ENCODE data around the gene ZNF561.
"Not testable (repeated sequence)": the region's sequence is repeated elsewhere in the genome, so short reads cannot be mapped to it uniquely, and the experiment has no call there.

ZNF561 gene

GRCh38 chr19:9621156-9622037, at the start of gene ZNF561:
TSS of gene ZNF561 (minus strand) at chr19:9621232. CDS start at chr19:9619456, 1,776 bp downstream.
- in situ Hi-C loops (cut with MboI; ENCODE audit: low sequenced_read_pairs), result no loop called here

DNA sequence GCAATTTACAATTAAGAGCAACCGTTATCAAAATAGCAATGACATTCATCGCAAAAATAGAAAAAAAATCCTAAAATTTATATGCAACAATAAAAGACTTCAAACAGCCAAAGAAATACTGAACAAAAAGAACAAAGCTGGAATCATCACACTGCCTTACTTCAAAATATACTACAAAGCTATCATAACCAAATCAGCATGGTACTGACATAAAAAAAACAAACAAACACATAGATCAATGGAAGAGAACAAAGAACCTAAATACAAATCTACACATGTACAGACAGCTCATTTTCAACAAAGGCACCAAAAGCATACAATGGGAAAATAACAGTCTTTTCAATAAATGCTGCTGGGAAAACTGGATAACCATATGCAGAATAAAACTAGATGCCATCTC, 47.5 kb upstream of the ZNF561 start:
- in situ Hi-C loops (cut with MboI; ENCODE audit: low sequenced_read_pairs), result no loop called here

DNA sequence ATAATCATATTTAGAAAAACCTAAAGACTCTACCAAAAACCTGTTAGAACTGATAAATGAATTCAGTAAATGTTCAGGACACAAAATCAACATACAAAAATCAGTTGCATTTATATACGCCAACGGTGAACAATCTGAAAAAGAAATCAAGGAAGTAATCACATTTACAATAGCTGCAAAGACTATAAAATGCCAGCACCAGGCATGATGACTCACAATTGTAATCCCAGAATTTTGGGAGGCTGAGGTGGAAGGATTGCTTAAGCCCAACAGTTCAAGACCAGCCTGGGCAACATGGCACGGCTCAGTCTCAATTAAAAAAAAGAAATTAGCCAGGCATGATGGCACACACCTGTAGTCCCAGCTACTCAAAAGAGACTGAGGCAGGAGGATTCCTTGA, 46.9 kb upstream of the ZNF561 start:
- in situ Hi-C loops (cut with MboI; ENCODE audit: low sequenced_read_pairs), result no loop called here

DNA sequence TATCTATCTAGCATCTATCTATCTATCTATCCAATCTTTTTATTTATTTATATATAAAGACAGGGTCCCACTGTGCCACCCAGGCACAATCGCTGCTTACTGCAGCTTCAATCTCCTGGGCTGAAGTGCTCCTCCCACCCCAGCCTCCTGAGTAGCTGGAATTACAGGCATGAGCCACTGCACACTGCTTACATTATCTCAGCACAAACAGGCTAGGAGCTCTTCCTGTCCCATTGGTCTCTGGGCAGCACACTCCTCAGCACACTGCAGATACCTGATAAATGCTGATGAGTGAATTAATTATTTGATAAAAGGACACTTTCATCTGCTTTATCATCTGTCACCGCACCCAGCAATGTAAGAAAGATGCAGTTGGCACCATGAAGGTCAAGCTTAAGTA, 37.7 kb upstream of the ZNF561 start:
- in situ Hi-C loops (cut with MboI; ENCODE audit: low sequenced_read_pairs), result no loop called here

DNA sequence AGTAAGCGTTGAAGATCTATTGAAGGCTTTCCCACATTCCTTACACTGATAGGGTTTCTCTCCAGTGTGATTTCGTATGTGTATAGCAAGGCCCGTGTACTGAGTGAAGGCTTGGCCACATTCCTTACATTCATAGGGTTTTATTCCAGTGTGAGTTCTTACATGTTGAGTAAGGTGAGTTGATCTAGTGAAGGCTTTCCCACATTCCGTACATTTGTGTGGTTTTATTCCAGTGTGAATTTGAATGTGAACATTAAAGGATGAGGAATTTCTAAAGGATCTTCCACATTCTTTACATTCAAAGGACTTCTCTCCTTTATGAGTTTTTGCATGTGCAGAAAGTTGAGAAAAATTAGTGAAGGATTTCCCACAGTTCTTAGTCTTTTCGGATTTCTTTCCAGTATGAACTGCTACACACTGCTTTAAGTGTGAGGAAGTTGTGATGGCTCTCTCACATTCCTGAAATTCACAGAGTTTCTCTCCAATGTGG, 32.1 kb upstream of the ZNF561 start:
- in situ Hi-C loops (cut with MboI; ENCODE audit: low sequenced_read_pairs), result not testable (repeated sequence)

DNA sequence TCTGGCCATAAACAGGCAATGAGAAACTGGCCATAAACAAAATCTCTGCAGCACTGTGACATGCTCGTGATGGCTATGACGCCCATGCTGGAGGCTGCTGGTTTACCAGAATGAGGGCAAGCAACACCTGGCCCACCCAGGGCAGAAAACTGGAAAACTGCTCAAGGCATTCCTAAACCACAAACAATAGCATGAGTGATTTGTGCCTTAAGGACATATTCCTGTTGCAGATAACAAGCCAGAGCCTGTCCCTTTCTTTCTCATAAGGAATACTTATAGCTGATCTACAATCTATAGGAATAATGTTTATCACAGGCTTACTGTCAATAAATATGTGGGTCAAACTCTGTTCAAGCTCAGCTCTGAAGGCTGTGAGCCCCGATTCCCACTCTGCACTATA, 30.4 kb upstream of the ZNF561 start:
- in situ Hi-C loops (cut with MboI; ENCODE audit: low sequenced_read_pairs), result not testable (repeated sequence)

DNA sequence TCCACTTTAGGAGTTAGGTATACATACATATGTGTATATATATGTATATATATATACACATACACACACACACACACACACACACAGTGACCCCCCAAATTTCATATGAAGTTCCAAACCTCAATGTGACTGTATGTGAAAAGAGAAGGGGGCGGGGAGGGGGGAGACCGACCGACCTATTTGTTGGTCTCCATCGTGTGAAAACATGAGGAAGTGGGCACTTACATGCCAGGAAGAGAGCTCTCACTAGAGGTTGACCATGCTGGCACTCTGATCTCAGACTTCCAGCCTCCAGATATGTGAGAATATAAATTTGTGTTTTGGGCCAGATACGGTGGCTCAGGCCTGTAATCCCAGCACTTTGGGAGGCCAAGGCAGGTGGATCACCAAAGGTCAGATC, 29.3 kb upstream of the ZNF561 start:
- in situ Hi-C loops (cut with MboI; ENCODE audit: low sequenced_read_pairs), result no loop called here

DNA sequence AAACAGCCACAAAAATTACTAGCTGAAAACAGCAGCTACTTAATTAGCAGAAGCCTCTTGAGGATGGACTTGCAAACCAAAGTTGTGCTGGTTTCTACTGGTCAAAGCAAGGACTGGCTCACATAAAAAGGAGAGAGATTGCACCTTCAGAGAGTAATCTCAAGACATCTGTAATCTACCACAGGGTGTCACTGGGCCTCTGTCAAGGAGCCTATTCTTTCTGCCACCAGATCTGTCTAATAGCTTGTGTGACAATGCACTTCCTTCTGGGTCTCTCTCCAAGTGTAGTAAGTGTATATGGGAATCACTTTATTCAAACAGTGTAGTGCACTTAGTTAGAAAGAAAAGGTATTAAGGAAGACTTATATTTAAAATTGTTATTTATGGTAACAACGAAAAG, 24.4 kb upstream of the ZNF561 start:
- in situ Hi-C loops (cut with MboI; ENCODE audit: low sequenced_read_pairs), result no loop called here

DNA sequence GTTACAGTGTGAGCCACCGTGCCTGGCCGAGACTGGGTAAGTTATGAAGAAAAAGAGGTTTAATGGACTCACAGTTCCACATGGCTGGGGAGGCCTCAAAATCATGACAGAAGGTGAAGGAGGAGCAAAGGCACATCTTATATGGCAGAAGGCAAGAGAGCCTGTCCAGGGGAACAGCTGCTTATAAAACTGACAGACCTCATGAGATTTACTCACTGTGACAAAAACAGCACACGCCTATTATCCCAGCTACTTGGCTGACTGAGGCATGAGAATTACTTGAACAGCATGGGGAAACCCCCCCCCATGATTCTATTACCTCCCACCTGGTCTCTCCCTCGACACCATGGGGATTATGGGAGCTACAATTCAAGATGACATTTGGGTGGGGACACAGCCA, 23.4 kb upstream of the ZNF561 start:
- in situ Hi-C loops (cut with MboI; ENCODE audit: low sequenced_read_pairs), result no loop called here

GRCh38 chr19:9641810-9642209, 20.8 kb upstream of the ZNF561 start:
- in situ Hi-C loops (cut with MboI; ENCODE audit: low sequenced_read_pairs), result no loop called here

- in situ Hi-C loops (cut with MboI; ENCODE audit: low sequenced_read_pairs), result no loop called here
Measured at GRCh38 chr19:9640956-9641355, 19.9 kb upstream of the ZNF561 start.

GRCh38 chr19:9636018-9636417, 15.0 kb upstream of the ZNF561 start:
- in situ Hi-C loops (cut with MboI; ENCODE audit: low sequenced_read_pairs), result no loop called here

DNA sequence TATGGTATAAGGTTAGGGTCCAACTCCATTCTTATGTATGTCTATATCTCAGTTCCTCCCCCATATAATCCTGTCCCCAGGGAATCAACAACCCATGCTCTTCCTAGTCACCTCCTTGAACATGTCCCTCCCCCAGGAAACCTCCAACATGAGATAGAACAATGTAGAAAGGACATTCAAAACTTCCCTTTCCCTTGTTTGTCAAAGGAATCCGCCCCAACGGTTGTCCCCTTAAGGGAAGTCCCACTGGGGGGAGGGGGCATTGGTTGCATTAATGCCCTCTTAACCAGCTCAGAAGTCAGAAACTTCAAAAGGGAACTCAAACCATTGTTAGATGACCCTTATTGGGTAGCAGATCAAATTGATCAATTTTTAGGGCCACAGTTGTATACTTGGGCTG, 6.8 kb upstream of the ZNF561 start:
- in situ Hi-C loops (cut with MboI; ENCODE audit: low sequenced_read_pairs), result no loop called here

GRCh38 chr19:9622531-9622930, 1.5 kb upstream of the ZNF561 start:
- in situ Hi-C loops (cut with MboI; ENCODE audit: low sequenced_read_pairs), result no loop called here

GRCh38 chr19:9620842-9621155, 233 bp downstream of the ZNF561 start:
- in situ Hi-C loops (cut with MboI; ENCODE audit: low sequenced_read_pairs), result no loop called here

DNA sequence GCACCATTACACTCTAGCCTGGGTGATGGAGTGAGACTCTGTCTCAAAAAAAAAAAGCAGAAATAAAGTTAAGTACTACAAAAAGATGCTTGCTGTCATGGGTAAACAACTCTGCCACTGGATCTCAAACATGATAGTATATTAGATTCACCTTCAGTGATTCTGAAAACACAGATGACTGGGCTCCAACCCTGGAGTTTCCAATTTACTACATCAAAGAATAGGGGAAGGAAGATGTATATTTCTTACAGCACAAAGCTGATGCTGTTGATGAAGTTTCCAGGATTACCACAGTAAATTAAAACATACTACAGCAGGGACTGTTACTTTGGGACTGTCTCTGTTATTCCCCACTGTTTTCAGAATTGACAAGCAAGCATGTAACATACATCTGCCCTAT, 5.2 kb downstream of the ZNF561 start:
- in situ Hi-C loops (cut with MboI; ENCODE audit: low sequenced_read_pairs), result no loop called here

- in situ Hi-C loops (cut with MboI; ENCODE audit: low sequenced_read_pairs), result no loop called here
Measured at GRCh38 chr19:9610484-9611113, 10.4 kb downstream of the ZNF561 start.

DNA sequence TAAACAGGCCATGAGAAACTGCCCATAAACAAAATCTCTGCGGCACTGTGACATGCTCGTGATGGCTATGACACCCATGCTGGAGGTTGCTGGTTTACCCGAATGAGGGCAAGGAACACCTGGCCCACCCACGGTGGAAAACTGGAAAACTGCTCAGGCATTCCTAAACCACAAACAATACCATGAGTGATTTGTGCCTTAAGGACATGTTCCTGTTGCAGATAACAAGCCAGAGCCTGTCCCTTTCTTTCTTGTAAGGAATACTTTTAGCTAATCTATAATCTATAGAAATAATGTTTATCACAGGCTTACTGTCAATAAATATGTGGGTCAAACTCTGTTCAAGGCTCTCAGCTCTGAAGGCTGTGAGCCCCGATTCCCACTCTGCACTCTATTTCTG, 12.1 kb downstream of the ZNF561 start:
- in situ Hi-C loops (cut with MboI; ENCODE audit: low sequenced_read_pairs), result no loop called here

GRCh38 chr19:9597027-9597426, 24.0 kb downstream of the ZNF561 start:
- in situ Hi-C loops (cut with MboI; ENCODE audit: low sequenced_read_pairs), result no loop called here

GRCh38 chr19:9586764-9587163, 34.3 kb downstream of the ZNF561 start:
- in situ Hi-C loops (cut with MboI; ENCODE audit: low sequenced_read_pairs), result no loop called here

GRCh38 chr19:9584073-9584833, 36.8 kb downstream of the ZNF561 start, which contains the start of gene ZNF121:
TSS of gene ZNF121 (minus strand) at chr19:9584504. CDS start at chr19:9568097, 16,407 bp downstream.
- in situ Hi-C loops (cut with MboI; ENCODE audit: low sequenced_read_pairs), result no loop called here

All from hTERT RPE-1 (cell line).